ACC112 (cell line): ENCODE data around the gene LRRC8D.

Experiments
- H2AFZ ChIP-seq: fragments of 200-600 bp; sonication (generic); one replicate; pipeline ENCODE4 v1.6.0; 2017; ENCODE audit warnings: antibody characterized with exemption, low read length; ENCODE audit not compliant: unreplicated experiment
- H3K27ac ChIP-seq: fragments of 200-600 bp; sonication (generic); 2 replicates; pipeline ENCODE4 v1.5.1; 2014; ENCODE audit warnings: low read depth, mild to moderate bottlenecking, antibody characterized with exemption, low read length, moderate library complexity
- H3K27me3 ChIP-seq: fragments of 200-600 bp; sonication (generic); 2 replicates; pipeline ENCODE4 v1.6.1; 2014; ENCODE audit warnings: mild to moderate bottlenecking, antibody characterized with exemption, low read length, moderate library complexity, mixed read lengths; ENCODE audit not compliant: insufficient read depth
- H3K36me3 ChIP-seq: fragments of 200-600 bp; sonication (generic); 2 replicates; pipeline ENCODE4 v1.6.1; 2016; ENCODE audit warnings: mild to moderate bottlenecking, antibody characterized with exemption, low read length, moderate library complexity, mixed read lengths; ENCODE audit not compliant: insufficient read depth
- H3K4me1 ChIP-seq: fragments of 200-600 bp; sonication (generic); one replicate; pipeline ENCODE4 v1.6.1; 2016; ENCODE audit warnings: low read length, mixed read lengths; ENCODE audit not compliant: insufficient read depth, unreplicated experiment, control insufficient read depth
- H3K4me3 ChIP-seq: fragments of 200-600 bp; sonication (generic); 2 replicates; pipeline ENCODE4 v1.5.1; 2014; ENCODE audit warnings: mild to moderate bottlenecking, low read depth, low read length
- H3K79me2 ChIP-seq: fragments of 200-600 bp; sonication (generic); one replicate; pipeline ENCODE4 v1.6.0; 2016; ENCODE audit warnings: low read length; ENCODE audit not compliant: control insufficient read depth, unreplicated experiment, insufficient read depth

The LRRC8D gene

GRCh38 chr1:89952605-89953130, 131.8 kb downstream of the LRRC8D start:
- no peaks in the 10 kb centered on the region for H3K36me3 ChIP-seq
- no peaks in the 10 kb centered on the region for H3K79me2 ChIP-seq
- peaks cover 32% of the 10 kb centered on the region for H3K4me1 ChIP-seq
- H3K27ac ChIP-seq, result peak overlapping the region; percentile 94
- H2AFZ ChIP-seq, result peak overlapping the region; percentile 56
- 0 out of 2 replicates have a peak overlapping the region, but pooled peaks have one; percentile 0 for H3K4me3 ChIP-seq
- H3K27me3 ChIP-seq, result no peaks in the 10 kb centered on the region

- Histone ChIP-seq H3K4me3 (no peak overlapping the region), H3K36me3 (no peaks in the 10 kb centered on the region), H3K27me3 (no peaks in the 10 kb centered on the region), H3K4me1 (peaks cover 32% of the 10 kb centered on the region), H2AFZ (peak overlapping the region; percentile 56), H3K79me2 (no peaks in the 10 kb centered on the region), H3K27ac (peak overlapping the region; percentile 94)
These were observed 132.3 kb downstream of the LRRC8D start for GRCh38 chr1:89953131-89953626.

GRCh38 chr1:89953929-89954328, 133.1 kb downstream of the LRRC8D start:
- Histone ChIP-seq H2AFZ (no peak overlapping the region), H3K27ac (peak overlapping the region; percentile 27; the same call in 1 of the 2 replicates), H3K36me3 (no peaks in the 10 kb centered on the region), H3K27me3 (no peaks in the 10 kb centered on the region), H3K4me3 (no peak overlapping the region), H3K79me2 (no peaks in the 10 kb centered on the region), H3K4me1 (peaks cover 32% of the 10 kb centered on the region)

- H3K27ac ChIP-seq, result no peak overlapping the region
These were observed 133.6 kb downstream of the LRRC8D start for GRCh38 chr1:89954401-89954800.

GRCh38 chr1:89955311-89956205, 134.7 kb downstream of the LRRC8D start:
- Histone ChIP-seq H2AFZ (no peak overlapping the region), H3K79me2 (no peaks in the 10 kb centered on the region), H3K4me1 (peaks cover 32% of the 10 kb centered on the region), H3K4me3 (no peak overlapping the region), H3K27me3 (no peaks in the 10 kb centered on the region), H3K36me3 (no peaks in the 10 kb centered on the region), H3K27ac (no peak overlapping the region)

More at GRCh38 chr1:89954401-89954800, 133.6 kb downstream of the LRRC8D start:
- Histone ChIP-seq H3K79me2 (no peaks in the 10 kb centered on the region), H3K4me1 (peaks cover 32% of the 10 kb centered on the region), H3K27me3 (no peaks in the 10 kb centered on the region), H2AFZ (peak overlapping the region; percentile 42), H3K4me3 (no peak overlapping the region), H3K36me3 (no peaks in the 10 kb centered on the region)

GRCh38 chr1:89957107-89957506, 136.3 kb downstream of the LRRC8D start:
- Histone ChIP-seq H3K79me2 (no peaks in the 10 kb centered on the region), H3K27me3 (no peaks in the 10 kb centered on the region), H3K36me3 (no peaks in the 10 kb centered on the region), H3K4me1 (peaks cover 29% of the 10 kb centered on the region), H3K4me3 (no peak overlapping the region), H3K27ac (no peak overlapping the region), H2AFZ (no peak overlapping the region)

DNA sequence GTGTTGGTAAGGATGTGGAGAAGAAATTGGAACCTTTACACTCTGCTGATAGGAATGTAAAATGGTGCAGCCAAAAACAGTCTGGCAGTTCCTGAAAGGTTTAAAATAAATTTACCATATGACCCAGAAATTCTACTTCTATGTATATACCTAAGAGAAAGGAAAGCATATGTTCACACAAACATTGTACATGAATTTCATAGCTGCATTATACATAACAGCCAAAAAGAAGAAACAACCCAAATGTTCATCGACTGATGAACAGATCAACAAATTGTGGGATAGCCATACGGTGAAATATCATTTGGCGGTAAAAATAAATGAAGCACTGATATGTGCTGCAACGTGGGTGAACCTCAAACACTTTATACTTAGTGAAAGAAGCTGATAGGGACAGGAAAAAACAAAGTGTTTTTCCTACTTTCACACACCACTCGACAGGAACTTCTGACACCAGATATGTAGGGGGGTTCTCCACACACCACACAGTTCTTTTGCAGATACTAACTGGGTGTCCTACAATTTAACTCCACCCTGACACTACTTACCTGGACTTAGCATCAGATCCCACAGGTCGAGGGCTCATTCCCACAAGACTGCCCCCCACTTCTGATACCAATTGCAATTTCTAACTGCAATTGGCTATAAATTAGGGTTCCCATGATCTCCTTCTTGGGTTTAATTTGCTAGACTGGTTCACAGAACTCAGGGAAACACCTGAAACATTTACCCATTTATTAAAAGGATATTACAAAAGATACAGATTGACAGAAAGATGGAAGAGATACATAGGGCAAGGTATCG, 138.2 kb downstream of the LRRC8D start:
- H3K79me2 ChIP-seq, result no peaks in the 10 kb centered on the region
- no peaks in the 10 kb centered on the region for H3K27me3 ChIP-seq
- no peak overlapping the region for H3K4me3 ChIP-seq
- peaks cover 23% of the 10 kb centered on the region for H3K4me1 ChIP-seq
- no peaks in the 10 kb centered on the region for H3K36me3 ChIP-seq
- H2AFZ ChIP-seq, result no peak overlapping the region
- H3K27ac ChIP-seq, result no peak overlapping the region

DNA sequence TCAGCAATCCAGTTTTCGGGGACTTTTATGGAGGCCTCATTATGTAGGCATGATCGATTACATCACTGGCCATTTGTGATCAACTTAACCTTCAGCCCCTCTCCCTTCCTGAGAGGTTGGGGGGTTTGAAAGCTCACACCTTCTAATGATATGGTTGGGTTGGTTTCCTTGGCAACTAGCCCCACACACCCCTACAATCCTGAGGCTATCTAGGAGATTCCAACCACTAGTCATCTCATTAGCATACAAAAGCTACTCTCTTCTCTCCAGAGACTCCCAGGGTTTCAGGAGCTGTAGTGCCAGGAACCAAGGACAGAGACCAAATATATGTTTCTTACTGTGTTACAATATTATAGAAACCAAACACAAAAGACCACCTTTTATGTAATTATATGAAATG, 138.9 kb downstream of the LRRC8D start:
- Histone ChIP-seq H3K27ac (no peak overlapping the region), H3K4me3 (no peak overlapping the region), H3K4me1 (peaks cover 19% of the 10 kb centered on the region), H2AFZ (no peak overlapping the region), H3K36me3 (no peaks in the 10 kb centered on the region), H3K27me3 (no peaks in the 10 kb centered on the region), H3K79me2 (no peaks in the 10 kb centered on the region)

DNA sequence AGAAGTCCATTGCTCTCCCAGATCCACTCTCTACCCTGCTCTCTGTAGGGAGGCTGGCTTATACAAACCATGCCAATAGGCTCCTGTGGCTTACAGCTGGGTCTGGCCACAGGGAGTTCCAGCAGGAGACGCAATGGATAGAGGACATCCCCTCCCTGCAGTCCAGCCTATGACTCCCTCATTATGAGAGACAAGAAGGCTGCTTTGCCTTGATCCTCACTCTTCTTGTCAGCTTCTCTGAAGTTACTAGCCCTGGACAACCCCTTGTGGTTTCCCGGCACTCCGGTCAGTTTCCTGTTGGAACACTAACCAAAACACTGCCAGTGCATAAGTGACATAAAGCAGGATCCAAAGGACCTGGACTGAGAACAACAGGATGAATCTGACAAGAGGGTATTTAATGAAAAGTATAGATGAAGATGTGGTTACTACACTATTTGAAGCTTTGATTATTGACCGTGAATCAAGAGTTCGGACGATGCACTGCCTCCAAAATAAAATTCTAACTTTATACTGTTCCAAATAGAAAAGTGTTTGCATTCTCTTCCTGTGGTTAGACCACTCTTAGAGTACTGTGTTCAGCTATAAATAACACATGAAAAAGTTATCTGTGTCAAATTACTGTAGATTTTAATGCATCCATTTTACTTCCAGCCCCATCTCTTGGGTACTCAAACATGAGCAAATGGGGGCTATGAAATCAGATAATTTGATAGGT, 141.4 kb downstream of the LRRC8D start:
- no peak overlapping the region for H3K4me3 ChIP-seq
- peaks cover 18% of the 10 kb centered on the region for H3K4me1 ChIP-seq
- H3K27ac ChIP-seq, result no peak overlapping the region; the same call in 1 of the 2 replicates
- peak overlapping the region; percentile 52 for H2AFZ ChIP-seq
- H3K27me3 ChIP-seq, result no peaks in the 10 kb centered on the region
- H3K79me2 ChIP-seq, result no peaks in the 10 kb centered on the region
- H3K36me3 ChIP-seq, result no peaks in the 10 kb centered on the region

- Histone ChIP-seq H3K4me1 (peaks cover 14% of the 10 kb centered on the region), H3K36me3 (no peaks in the 10 kb centered on the region), H3K27me3 (no peaks in the 10 kb centered on the region), H3K27ac (no peak overlapping the region), H3K79me2 (no peaks in the 10 kb centered on the region), H2AFZ (no peak overlapping the region), H3K4me3 (no peak overlapping the region)
These were observed 141.9 kb downstream of the LRRC8D start for GRCh38 chr1:89962742-89963075.
